ENCODE data around the gene CDK6.

CDK6 gene

GRCh38 chr7:92843781-92844180 lies 7.4 kb upstream of the CDK6 start:
- DNase-seq (ENCODE audit: low spot score), result no peak
- Histone ChIP-seq H3K14ac (ENCODE audit: low read length) (no peak overlapping the region), H3K4me2 (ENCODE audit: insufficient read depth, low read length, poor library complexity, severe bottlenecking) (no peak overlapping the region), H2AFZ (ENCODE audit: low read length) (no peak overlapping the region), H4K8ac (ENCODE audit: low read depth, low read length) (no peak overlapping the region), H4K91ac (ENCODE audit: low read depth, low read length, poor library complexity) (no peak overlapping the region), H3K27ac (replicated peaks; ENCODE audit: low read length) (no peak overlapping the region), H3K23ac (ENCODE audit: low read depth, low read length, poor library complexity) (no peak overlapping the region), H3K9ac (ENCODE audit: low read depth, low read length, poor library complexity) (no peak overlapping the region), H3K4me1 (ENCODE audit: control insufficient read depth in 2 of 2, insufficient read depth in 1 of 2, low read depth in 1 of 2, low read length in 2 of 2) (peaks cover 0 to 2% of the 10 kb centered on the region in 2 donors), H2BK12ac (ENCODE audit: low read length) (no peak overlapping the region), H2BK5ac (ENCODE audit: low read length) (no peak overlapping the region), H3K27me3 (ENCODE audit: control insufficient read depth in 3 of 3, insufficient read depth in 3 of 3, low read depth in 1 of 3, low read length in 3 of 3) (no peaks in the 10 kb centered on the region), H3K36me3 (replicated peaks in 1 of 2; ENCODE audit: control insufficient read depth in 2 of 2, insufficient read depth in 2 of 2, low read length in 2 of 2) (no peaks in the 10 kb centered on the region), H3K79me1 (ENCODE audit: low read depth, low read length) (no peaks in the 10 kb centered on the region), H2AK5ac (ENCODE audit: low read depth, low read length) (no peak overlapping the region), H3K4ac (ENCODE audit: low read length) (no peak overlapping the region), H2BK120ac (ENCODE audit: low read depth, low read length) (no peak overlapping the region), H2BK15ac (ENCODE audit: low read length) (no peak overlapping the region), H3K4me3 (ENCODE audit: low read length in 2 of 2) (no peak overlapping the region), H3K18ac (ENCODE audit: low read length) (no peak overlapping the region), H3K9me3 (replicated peaks in 1 of 2; ENCODE audit: control insufficient read depth in 2 of 2, insufficient read depth in 1 of 2, low read depth in 1 of 2, low read length in 2 of 2) (no peaks in the 10 kb centered on the region)
- WGBS, 2 donors (ENCODE audit: extremely low coverage in 2 of 2, insufficient read length in 2 of 2, insufficient replicate concordance in 1 of 2), result no CpG with 5 or more reads among the region's 4 CpGs

- Histone ChIP-seq H3K27ac (replicated peaks; ENCODE audit: low read length) (no peak overlapping the region), H2AFZ (ENCODE audit: low read length) (no peak overlapping the region), H4K91ac (ENCODE audit: low read depth, low read length, poor library complexity) (no peak overlapping the region), H3K9me3 (replicated peaks in 1 of 2; ENCODE audit: control insufficient read depth in 2 of 2, insufficient read depth in 1 of 2, low read depth in 1 of 2, low read length in 2 of 2) (no peaks in the 10 kb centered on the region), H3K4me1 (ENCODE audit: control insufficient read depth in 2 of 2, insufficient read depth in 1 of 2, low read depth in 1 of 2, low read length in 2 of 2) (peaks cover 0 to 2% of the 10 kb centered on the region in 2 donors), H3K4me2 (ENCODE audit: insufficient read depth, low read length, poor library complexity, severe bottlenecking) (no peak overlapping the region), H3K36me3 (replicated peaks in 1 of 2; ENCODE audit: control insufficient read depth in 2 of 2, insufficient read depth in 2 of 2, low read length in 2 of 2) (no peaks in the 10 kb centered on the region), H3K23ac (ENCODE audit: low read depth, low read length, poor library complexity) (no peak overlapping the region), H2BK120ac (ENCODE audit: low read depth, low read length) (no peak overlapping the region), H3K14ac (ENCODE audit: low read length) (no peak overlapping the region), H2BK15ac (ENCODE audit: low read length) (no peak overlapping the region), H3K79me1 (ENCODE audit: low read depth, low read length) (no peaks in the 10 kb centered on the region), H4K8ac (ENCODE audit: low read depth, low read length) (no peak overlapping the region), H3K18ac (ENCODE audit: low read length) (no peak overlapping the region), H3K9ac (ENCODE audit: low read depth, low read length, poor library complexity) (no peak overlapping the region), H3K27me3 (ENCODE audit: control insufficient read depth in 3 of 3, insufficient read depth in 3 of 3, low read depth in 1 of 3, low read length in 3 of 3) (no peaks in the 10 kb centered on the region), H2AK5ac (ENCODE audit: low read depth, low read length) (no peak overlapping the region), H2BK12ac (ENCODE audit: low read length) (no peak overlapping the region), H3K4me3 (ENCODE audit: low read length in 2 of 2) (no peak overlapping the region), H2BK5ac (ENCODE audit: low read length) (no peak overlapping the region), H3K4ac (ENCODE audit: low read length) (no peak overlapping the region)
- no CpG with 5 or more reads among the region's 4 CpGs for WGBS, 2 donors (ENCODE audit: extremely low coverage in 2 of 2, insufficient read length in 2 of 2, insufficient replicate concordance in 1 of 2)
- no peak for DNase-seq (ENCODE audit: low spot score)
These were observed 6.8 kb upstream of the CDK6 start for GRCh38 chr7:92843034-92843760.

GRCh38 chr7:92841192-92841591 lies 4.8 kb upstream of the CDK6 start:
- Histone ChIP-seq H3K14ac (ENCODE audit: low read length) (no peak overlapping the region), H3K4me2 (ENCODE audit: insufficient read depth, low read length, poor library complexity, severe bottlenecking) (no peak overlapping the region)
- no CpG with 5 or more reads among the region's 3 CpGs for WGBS, 2 donors (ENCODE audit: extremely low coverage in 2 of 2, insufficient read length in 2 of 2, insufficient replicate concordance in 1 of 2)

GRCh38 chr7:92840316-92840715 lies 3.9 kb upstream of the CDK6 start:
- no peak overlapping the region for H2AK5ac ChIP-seq (ENCODE audit: low read depth, low read length)
- no peak overlapping the region for H3K4me3 ChIP-seq (ENCODE audit: low read length in 2 of 2)
- H3K9me3 ChIP-seq (replicated peaks in 1 of 2; ENCODE audit: control insufficient read depth in 2 of 2, insufficient read depth in 1 of 2, low read depth in 1 of 2, low read length in 2 of 2), result no peaks in the 10 kb centered on the region
- no peak overlapping the region for H4K91ac ChIP-seq (ENCODE audit: low read depth, low read length, poor library complexity)
- no peak overlapping the region for H3K4ac ChIP-seq (ENCODE audit: low read length)
- H3K4me2 ChIP-seq (ENCODE audit: insufficient read depth, low read length, poor library complexity, severe bottlenecking), result no peak overlapping the region
- no peak overlapping the region for H2BK15ac ChIP-seq (ENCODE audit: low read length)
- H2BK5ac ChIP-seq (ENCODE audit: low read length), result no peak overlapping the region
- H3K36me3 ChIP-seq (replicated peaks in 1 of 2; ENCODE audit: control insufficient read depth in 2 of 2, insufficient read depth in 2 of 2, low read length in 2 of 2), result no peaks in the 10 kb centered on the region
- no peak overlapping the region for H2AFZ ChIP-seq (ENCODE audit: low read length)
- H3K4me1 ChIP-seq (ENCODE audit: control insufficient read depth in 2 of 2, insufficient read depth in 1 of 2, low read depth in 1 of 2, low read length in 2 of 2), result peaks cover 0 to 4% of the 10 kb centered on the region in 2 donors
- H3K18ac ChIP-seq (ENCODE audit: low read length), result no peak overlapping the region
- no peak overlapping the region for H3K23ac ChIP-seq (ENCODE audit: low read depth, low read length, poor library complexity)
- DNase-seq (ENCODE audit: low spot score), result no peak
- H3K14ac ChIP-seq (ENCODE audit: low read length), result no peak overlapping the region
- peaks cover 0 to 6% (median 0%) of the 10 kb centered on the region in 3 experiments for H3K27me3 ChIP-seq (ENCODE audit: control insufficient read depth in 3 of 3, insufficient read depth in 3 of 3, low read depth in 1 of 3, low read length in 3 of 3)
- H3K79me1 ChIP-seq (ENCODE audit: low read depth, low read length), result no peaks in the 10 kb centered on the region
- no peak overlapping the region for H3K9ac ChIP-seq (ENCODE audit: low read depth, low read length, poor library complexity)
- no peak overlapping the region for H2BK120ac ChIP-seq (ENCODE audit: low read depth, low read length)
- no peak overlapping the region for H3K27ac ChIP-seq (replicated peaks; ENCODE audit: low read length)
- no CpG with 5 or more reads among the region's 5 CpGs for WGBS, 2 donors (ENCODE audit: extremely low coverage in 2 of 2, insufficient read length in 2 of 2, insufficient replicate concordance in 1 of 2)
- H2BK12ac ChIP-seq (ENCODE audit: low read length), result no peak overlapping the region
- no peak overlapping the region for H4K8ac ChIP-seq (ENCODE audit: low read depth, low read length)

More at GRCh38 chr7:92841192-92841591, 4.8 kb upstream of the CDK6 start:
- Histone ChIP-seq H3K4me3 (ENCODE audit: low read length in 2 of 2) (no peak overlapping the region), H3K4me1 (ENCODE audit: control insufficient read depth in 2 of 2, insufficient read depth in 1 of 2, low read depth in 1 of 2, low read length in 2 of 2) (peaks cover 0 to 2% of the 10 kb centered on the region in 2 donors), H2AK5ac (ENCODE audit: low read depth, low read length) (no peak overlapping the region), H3K79me1 (ENCODE audit: low read depth, low read length) (no peaks in the 10 kb centered on the region), H3K18ac (ENCODE audit: low read length) (no peak overlapping the region), H3K23ac (ENCODE audit: low read depth, low read length, poor library complexity) (no peak overlapping the region), H3K9ac (ENCODE audit: low read depth, low read length, poor library complexity) (no peak overlapping the region), H3K36me3 (replicated peaks in 1 of 2; ENCODE audit: control insufficient read depth in 2 of 2, insufficient read depth in 2 of 2, low read length in 2 of 2) (no peaks in the 10 kb centered on the region), H2BK5ac (ENCODE audit: low read length) (no peak overlapping the region), H3K4ac (ENCODE audit: low read length) (no peak overlapping the region), H3K27me3 (ENCODE audit: control insufficient read depth in 3 of 3, insufficient read depth in 3 of 3, low read depth in 1 of 3, low read length in 3 of 3) (peaks cover 0 to 2% (median 0%) of the 10 kb centered on the region in 3 experiments), H4K91ac (ENCODE audit: low read depth, low read length, poor library complexity) (no peak overlapping the region), H2BK120ac (ENCODE audit: low read depth, low read length) (no peak overlapping the region), H2AFZ (ENCODE audit: low read length) (no peak overlapping the region), H2BK15ac (ENCODE audit: low read length) (no peak overlapping the region), H4K8ac (ENCODE audit: low read depth, low read length) (no peak overlapping the region), H3K27ac (replicated peaks; ENCODE audit: low read length) (no peak overlapping the region), H3K9me3 (replicated peaks in 1 of 2; ENCODE audit: control insufficient read depth in 2 of 2, insufficient read depth in 1 of 2, low read depth in 1 of 2, low read length in 2 of 2) (no peaks in the 10 kb centered on the region), H2BK12ac (ENCODE audit: low read length) (no peak overlapping the region)
- no peak for DNase-seq (ENCODE audit: low spot score)

All from neuronal stem cell (in vitro differentiated cells).